ENCODE measurements around the gene HYAL1.
"Not testable (repeated sequence)": the region's sequence is repeated elsewhere in the genome, so short reads cannot be mapped to it uniquely, and the experiment has no call there.

Gene HYAL1

GRCh38 chr3:50318615-50319014, 15.2 kb upstream of the HYAL1 start:
- DNase-seq (ENCODE audit: low spot score): no peak

DNA sequence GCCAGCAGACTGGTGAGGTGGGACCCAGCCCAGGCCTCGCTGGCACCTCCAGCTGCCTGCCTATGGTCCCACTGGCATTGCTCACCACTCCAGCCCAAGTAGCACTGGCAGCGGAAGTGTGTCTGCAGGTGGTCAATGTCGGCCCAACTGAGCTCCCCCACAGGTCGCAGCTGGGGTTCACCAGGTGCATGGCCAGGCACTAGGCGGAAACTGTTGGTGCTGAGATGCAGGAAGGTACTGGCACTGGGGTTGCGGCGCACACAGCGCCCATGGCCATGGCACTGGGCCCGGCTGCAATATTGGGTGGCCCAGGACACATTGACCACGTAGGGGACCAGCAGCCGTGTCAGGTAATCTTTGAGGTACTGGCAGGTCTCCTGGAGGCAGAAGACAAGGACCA, 14.8 kb upstream of the HYAL1 start:
- no peak for DNase-seq (ENCODE audit: low spot score)

DNA sequence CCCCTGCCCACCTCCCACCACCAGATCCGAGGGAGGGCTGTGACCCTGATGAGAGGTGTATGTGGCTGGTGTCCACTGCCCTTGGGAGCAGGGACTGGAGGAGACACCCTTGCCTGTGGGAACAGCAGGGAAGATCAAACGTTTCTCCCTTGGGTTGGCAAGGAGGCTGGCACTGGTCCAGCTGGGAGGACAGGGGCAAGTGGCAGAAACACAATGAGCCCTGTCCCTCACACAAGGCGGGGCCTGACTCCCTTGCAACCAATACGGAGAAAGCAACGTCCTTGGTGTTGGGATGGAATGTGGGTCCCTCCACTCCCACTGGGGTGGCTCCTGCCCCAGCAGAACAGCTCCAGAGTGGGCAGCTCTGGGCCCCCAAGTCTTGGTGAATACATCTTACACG, 13.9 kb upstream of the HYAL1 start:
- DNase-seq (ENCODE audit: low spot score): no peak

DNA sequence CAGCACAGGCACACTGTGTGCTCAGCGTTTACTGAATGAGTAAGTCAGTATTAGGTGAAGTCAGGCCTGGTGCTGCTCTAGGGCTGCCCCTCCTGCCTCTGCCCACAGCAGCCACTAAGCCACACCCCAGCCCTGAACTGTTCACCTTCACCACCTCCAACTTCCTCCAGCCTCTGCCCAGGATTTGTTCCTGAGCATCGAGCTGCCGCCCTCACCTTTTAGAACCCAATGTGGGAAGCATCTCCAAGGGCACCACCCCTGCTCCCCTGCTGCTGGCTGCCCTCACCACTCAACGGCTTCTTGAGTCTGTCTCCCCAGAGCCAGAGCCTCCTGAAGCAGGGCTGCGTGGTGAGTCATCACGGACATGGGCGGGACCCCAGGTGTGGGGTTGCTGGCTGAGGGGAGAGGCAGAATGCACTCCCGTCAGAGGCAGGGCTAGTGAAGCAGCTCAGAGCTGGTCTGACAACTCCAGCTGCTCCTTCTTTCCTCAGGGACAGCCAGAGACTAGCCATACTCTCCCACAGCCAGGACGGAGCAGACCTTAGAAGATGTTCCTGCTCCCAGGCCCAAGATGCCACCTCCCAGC, 13.4 kb upstream of the HYAL1 start:
- no peak for DNase-seq (ENCODE audit: low spot score)

- DNase-seq (ENCODE audit: low spot score): no peak
These were observed 11.4 kb upstream of the HYAL1 start for GRCh38 chr3:50314816-50315215.

DNA sequence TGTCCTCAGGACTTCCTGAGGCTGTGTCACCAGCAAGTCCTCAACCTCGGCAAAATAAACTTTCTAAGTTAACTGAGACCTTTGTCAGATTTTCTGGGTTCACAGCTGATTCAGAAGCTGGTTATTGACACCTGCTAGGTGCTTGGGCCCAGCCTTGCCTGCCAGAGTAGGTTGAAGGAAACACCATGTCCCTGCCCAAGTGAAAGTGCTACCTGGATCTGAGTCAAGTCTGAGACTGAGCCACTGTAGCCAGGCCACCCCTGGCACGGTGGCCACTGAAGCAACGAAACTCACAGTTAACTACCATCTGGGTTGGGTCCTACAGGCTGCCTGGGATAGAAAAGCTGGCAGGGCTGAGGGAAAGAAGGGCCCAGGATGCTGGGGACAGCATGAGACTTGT, 11.0 kb upstream of the HYAL1 start:
- no peak for DNase-seq (ENCODE audit: low spot score)

DNA sequence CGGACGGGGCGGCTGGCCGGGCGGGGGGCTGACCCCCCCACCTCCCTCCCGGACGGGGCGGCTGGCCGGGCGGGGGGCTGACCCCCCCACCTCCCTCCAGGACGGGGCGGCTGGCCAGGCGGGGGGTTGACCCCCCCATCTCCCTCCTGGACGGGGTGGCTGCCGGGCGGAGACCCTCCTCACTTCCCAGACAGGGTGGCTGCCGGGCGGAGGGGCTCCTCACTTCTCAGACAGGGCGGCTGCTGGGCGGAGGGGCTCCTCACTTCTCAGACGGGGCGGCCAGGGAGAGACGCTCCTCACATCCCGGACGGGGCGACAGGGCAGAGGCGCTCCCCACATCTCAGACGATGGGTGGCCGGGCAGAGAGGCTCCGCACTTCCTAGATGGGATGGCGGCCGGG, 8.7 kb upstream of the HYAL1 start:
- DNase-seq (ENCODE audit: low spot score): not testable (repeated sequence)

DNA sequence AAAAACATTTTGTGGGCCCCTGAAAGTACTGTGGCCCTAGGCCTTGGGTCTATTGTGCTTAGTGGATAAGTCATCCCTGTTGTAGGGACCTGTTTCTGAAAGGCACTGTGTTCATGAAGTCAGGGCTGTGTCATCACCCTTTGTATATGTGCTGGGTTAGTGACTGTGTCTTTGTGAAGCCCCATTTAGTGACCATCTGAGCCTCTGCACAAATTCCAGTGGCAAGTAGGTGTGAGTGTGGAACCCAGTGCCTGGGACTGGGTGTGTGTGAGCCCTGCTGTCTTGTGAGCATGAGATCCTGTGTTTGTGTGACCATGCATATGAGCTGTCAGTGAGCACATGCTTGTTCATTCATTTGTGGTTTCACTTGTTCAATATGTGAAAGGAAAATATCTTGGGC, 1.2 kb upstream of the HYAL1 start:
- DNase-seq (ENCODE audit: low spot score): no peak

DNA sequence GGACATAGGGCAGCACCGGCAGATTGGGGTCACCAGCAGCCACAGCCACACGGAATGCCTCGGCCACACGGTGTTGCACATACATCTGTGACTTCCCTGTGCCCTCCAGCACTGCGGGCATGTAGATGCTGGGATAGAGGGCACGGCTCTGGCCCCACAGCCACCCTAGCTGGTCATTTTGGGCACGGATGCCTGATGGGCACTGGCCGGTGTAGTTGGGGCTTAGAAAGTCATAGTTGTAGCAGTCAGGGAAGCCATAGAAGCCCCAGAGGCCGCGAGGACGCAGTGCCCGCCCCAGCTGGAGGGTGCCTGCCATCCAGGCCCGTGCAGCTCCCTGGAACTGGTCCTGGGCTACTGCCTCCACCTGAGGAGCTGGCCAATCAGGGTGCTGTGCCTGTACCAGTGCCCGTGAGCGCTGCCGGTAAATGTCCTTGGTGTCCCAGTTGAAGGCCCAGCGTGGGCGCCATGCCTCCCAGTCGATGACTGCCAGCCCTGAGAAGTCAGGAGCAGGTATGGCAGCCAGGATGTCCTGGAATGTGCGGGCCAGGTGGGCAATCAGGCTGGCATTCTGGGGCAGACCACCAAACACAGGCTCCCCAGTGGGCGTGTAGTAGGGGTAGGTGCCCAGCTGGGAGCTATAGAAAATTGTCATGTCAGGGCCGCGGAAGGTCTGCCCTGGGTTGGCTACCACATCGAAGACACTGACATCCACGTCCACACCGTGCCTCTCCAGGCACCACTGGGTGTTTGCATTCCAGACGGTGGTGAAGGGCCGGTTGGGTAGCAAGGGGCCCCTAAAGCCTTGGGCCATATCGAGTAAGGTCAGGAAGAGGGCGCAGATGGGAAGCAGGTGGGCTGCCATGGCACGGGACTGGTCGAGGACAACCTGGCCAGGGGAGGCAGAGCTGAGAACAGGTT, 1.0 kb downstream of the HYAL1 start:
- no peak for DNase-seq (ENCODE audit: low spot score)

GRCh38 chr3:50300681-50301254, 2.6 kb downstream of the HYAL1 start:
- no peak for DNase-seq (ENCODE audit: low spot score)

DNA sequence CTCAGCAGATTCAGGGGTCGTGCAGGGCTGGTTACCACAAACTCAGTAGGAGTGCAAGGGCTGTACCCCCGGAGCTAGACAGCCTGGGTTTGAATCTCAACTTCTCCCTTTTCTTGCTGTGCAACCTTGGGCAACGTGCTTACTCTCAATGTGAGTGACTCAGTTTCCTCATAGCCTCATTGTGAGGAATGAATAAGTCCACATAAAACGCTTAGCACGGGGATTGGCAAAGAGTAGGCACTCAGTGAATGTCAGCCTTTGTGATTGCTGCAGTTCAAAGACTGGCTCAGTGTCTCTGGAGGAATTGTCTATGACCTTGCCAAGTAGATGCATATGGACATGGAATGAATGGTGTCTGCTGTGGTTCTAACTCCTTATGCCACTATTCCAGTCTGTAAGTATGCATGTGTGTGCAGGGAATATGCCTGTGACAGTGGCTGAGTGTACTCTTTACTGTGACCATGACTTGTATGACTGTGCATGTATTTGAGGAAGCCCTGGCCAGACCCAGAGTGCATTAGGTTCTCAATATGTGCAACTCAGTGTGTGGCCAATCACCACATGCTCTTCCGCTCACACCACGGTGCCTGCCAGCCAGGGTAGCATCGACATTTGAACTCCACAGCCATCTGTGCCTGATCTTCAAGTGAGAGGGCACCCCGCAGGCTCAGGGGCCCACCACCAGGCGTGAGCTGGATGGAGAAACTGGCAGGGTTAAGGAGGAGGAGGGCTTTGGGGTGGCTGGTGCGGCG, 3.3 kb downstream of the HYAL1 start:
- DNase-seq (ENCODE audit: low spot score): peak; percentile 32

DNA sequence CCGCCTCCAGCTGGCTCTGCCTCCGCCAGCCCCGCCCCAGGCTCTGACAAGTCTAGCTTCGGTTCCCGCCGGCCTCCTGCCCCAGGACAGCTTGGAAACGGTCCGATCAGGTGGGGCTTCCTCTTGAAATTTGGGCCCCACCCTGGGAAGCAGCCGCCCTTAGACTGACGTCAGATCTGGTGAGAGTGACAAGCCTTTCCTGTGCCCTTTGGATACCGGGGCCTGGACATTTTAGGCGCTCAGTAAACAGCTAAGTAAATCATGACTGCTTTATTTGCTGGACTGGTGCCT, 3.8 kb downstream of the HYAL1 start:
- DNase-seq (ENCODE audit: low spot score): no peak

GRCh38 chr3:50298836-50299637, 4.3 kb downstream of the HYAL1 start, which contains the start of the genes HYAL3 and NAA80:
Gene HYAL3, minus strand, starts transcription at chr3:50299405. Its CDS starts 3,803 bp downstream, at chr3:50295602.
Gene NAA80, minus strand, starts transcription at chr3:50299405. Its CDS starts 1,942 bp downstream, at chr3:50297463.
- DNase-seq (ENCODE audit: low spot score): peak; percentile 100

DNA sequence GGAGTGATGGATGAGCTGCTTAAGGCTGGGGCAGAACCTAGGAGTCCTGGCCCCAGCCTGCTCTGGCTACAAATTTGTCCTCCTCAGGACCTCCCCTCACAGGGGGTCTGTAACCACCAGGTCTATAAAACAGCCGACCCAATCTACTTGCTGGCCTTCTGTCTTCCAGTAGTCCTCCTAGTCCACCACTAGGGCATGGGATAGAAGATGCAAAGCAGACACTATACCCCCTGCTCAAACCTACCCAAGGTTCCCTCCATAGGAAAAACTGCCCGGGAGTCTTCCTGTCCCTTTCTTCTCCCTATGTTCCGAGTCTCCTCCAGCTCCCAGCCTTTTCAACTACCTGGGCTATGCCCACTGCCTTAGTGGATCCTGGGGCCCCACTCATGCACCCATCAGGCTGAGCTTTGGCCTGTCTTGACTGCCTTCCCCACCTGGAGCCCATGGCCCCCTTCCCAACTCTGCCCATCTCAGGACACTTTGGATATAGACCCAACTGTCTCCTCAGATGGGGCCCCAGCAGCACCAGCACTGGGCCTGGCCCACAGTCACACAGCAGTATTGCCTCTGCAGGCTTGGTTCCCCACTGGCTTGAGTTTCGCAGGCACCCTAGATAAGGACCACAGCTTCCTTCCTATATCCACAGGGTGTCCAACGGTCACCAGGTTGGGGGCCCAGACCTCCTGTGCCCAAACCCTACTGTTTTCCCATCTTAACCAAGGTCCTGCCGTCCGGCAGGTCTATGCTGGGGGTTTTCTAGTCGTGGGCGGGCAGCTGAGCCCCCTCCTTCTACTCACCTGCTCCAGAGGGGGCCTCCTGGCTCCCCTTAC, 5.3 kb downstream of the HYAL1 start:
- DNase-seq (ENCODE audit: low spot score): no peak

GRCh38 chr3:50297384-50297775, 6.0 kb downstream of the HYAL1 start:
- no peak for DNase-seq (ENCODE audit: low spot score)

DNA sequence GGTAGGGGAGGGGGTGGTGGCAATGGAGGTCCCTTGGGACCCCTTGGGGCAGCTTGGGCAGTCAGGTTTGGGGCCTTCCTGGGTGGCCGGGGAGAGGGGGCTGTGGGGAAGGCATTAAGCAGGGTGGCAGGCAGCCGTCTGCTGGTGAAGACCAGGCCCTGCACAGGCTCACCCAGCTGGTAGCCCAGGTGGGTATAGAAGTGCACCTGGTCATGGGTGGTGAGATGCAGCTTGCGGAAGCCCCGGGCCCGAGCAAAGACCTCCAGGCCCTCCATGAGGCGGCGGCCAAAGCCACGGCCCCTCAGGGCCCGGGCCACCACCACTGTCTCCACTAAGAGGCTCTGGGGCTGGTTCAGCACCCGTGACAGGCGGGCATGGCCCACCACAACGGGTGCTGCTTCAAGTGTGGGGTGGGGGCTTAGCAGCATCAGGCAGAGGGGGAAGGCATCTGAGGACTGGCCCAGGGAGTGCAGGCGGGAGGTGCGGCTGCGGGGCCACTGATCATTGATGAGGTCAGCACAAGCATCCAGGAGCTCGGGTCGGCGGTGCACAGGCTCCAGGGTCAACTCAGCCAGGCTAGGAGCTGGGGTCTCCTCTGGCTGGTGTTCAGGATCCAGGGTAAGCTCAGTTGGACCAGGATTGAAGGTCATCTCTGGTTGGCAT, 6.5 kb downstream of the HYAL1 start:
- DNase-seq (ENCODE audit: low spot score): no peak

GRCh38 chr3:50295553-50296431, 7.6 kb downstream of the HYAL1 start:
- DNase-seq (ENCODE audit: low spot score): no peak

DNA sequence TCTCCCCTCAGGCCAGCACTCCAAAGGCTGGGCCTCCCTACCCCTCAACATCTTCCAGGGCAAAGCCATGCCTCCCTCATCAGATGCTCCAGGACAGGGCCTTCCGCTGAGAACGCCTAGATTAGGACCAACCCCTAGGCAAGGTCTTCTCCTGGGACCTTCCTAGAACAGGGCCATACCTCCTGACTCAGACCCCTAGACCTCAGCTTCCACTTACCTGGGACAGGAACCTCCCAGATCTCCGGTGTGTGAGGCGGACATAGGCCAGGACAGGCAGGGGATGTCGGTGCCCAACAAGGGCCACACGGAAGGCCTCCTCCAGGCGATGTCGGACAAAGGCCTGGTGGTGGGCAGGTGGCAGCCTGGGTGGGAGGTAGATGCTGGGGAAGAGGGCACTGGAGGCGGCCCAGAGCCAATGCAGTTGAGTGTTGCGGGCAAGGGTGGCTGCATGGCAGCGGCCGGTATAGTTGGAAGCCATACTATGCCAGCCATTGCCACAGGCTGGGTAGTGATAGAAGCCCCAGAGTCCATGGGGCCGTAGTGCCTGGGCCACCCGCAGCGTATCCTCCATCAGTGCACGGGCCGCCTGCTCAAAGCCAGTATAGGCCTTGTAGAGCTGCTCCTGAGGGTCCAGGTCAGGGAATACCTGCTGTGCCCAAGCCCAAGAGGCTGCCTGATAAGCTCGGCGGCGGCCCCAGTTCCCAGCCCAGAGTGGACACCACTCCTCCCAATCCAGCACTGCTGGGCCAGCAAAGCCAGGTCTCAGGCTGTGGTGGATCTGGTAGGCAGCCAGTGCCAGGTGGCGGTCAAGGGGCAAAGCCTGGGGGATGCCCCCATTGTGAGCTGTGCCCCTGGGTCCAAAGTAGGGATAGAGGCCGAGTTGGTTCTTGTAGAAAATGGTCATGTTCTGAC, 8.6 kb downstream of the HYAL1 start:
- no peak for DNase-seq (ENCODE audit: low spot score)

Measured in AG08395 (cell line).